HCT116 (cell line): ENCODE results near the gene PRAMEF12. TPM values are rescaled to one million over a fixed set of nuclear protein-coding genes. Genes with fewer than 3 reads are reported as not detected.

Experiments
- ATAC-seq: fragments of 200-7000 bp; cut with Tn5 transposase; 2 replicates; pipeline ENCODE4 v1.9.1; 2020; ENCODE audit warnings: mild to moderate bottlenecking, moderate library complexity
- BruUV-seq: library from RNA; stranded (reverse); fragments of 400-500 nt; replicated peaks from 2 replicates; lab custom pipeline; 2021; lab: Mats Ljungman, UMichigan
- CTCF ChIA-PET: fragments of 300-600 bp; sonication (Branson Sonifier 250); formaldehyde crosslinking; loops from one replicate; lab custom pipeline; 2021; ENCODE audit warnings: antibody characterized with exemption; lab: Charles Lee
- POLR2A ChIA-PET: fragments of 300-600, 350-600 bp; sonication (Branson Sonifier 250); formaldehyde crosslinking; loops from one replicate; lab custom pipeline; 2021; ENCODE audit warnings: antibody characterized with exemption; lab: Charles Lee
- RAD21 ChIA-PET, 2 experiments: fragments of 300-600 bp; sonication (Branson Sonifier 250); formaldehyde crosslinking; loops; one replicate each; lab custom pipeline; 2023; ENCODE audit warnings: low total read pairs in 2 of 2; ENCODE audit not compliant: uncharacterized antibody in 2 of 2, unreplicated experiment in 2 of 2, low non-redundant PET in 1 of 2; lab: Charles Lee
- DNase-seq: peaks from one replicate; pipeline ENCODE4 v3.0.0-alpha.2; 2010; ENCODE audit warnings: low read depth, low spot score
- H2AFZ ChIP-seq: fragments of 200-600 bp; shearing (Covaris generic), sonication (generic); 2 replicates; pipeline ENCODE4 v1.6.1; 2017; ENCODE audit warnings: low read depth, mixed run types, mixed read lengths, antibody characterized with exemption, low read length; ENCODE audit not compliant: poor library complexity, severe bottlenecking
- H3K27ac ChIP-seq: 2 replicates; pipeline ENCODE4 v1.5.1; 2012; ENCODE audit warnings: low read depth, low read length
- H3K27me3 ChIP-seq: fragments of 200-600 bp; sonication (generic); 2 replicates; pipeline ENCODE4 v1.6.1; 2016; ENCODE audit warnings: mixed run types, low read length, mixed read lengths; ENCODE audit not compliant: insufficient read depth
- H3K36me3 ChIP-seq, 2 experiments: fragments of 200-500 bp in 1 of 2; fragments of 200-600 bp in 1 of 2; sonication (Bioruptor generic) in 1 of 2; sonication (generic) in 1 of 2; 2 replicates each; pipeline versions ENCODE4 v1.5.1 to v1.6.1; 2014 to 2016; ENCODE audit warnings: low read length in 2 of 2, inconsistent platforms in 1 of 2, mixed read lengths in 1 of 2, mixed run types in 1 of 2; ENCODE audit not compliant: insufficient read depth in 2 of 2, control insufficient read depth in 1 of 2
- H3K4me1 ChIP-seq, 2 experiments: fragments of 200-600 bp in 1 of 2; sonication (generic) in 1 of 2; 2 replicates each; pipeline versions ENCODE4 v1.5.1 to v1.6.1; 2012 to 2017; ENCODE audit warnings: low read length in 2 of 2, inconsistent platforms in 1 of 2, mild to moderate bottlenecking in 1 of 2, mixed read lengths in 1 of 2, mixed run types in 1 of 2, moderate library complexity in 1 of 2; ENCODE audit not compliant: insufficient read depth in 2 of 2, control insufficient read depth in 1 of 2
- H3K4me2 ChIP-seq: fragments of 200-600 bp; sonication (generic); 2 replicates; pipeline ENCODE4 v1.6.1; 2017; ENCODE audit warnings: mixed run types, low read length, mixed read lengths
- H3K4me3 ChIP-seq, 2 experiments: fragments of 200-600 bp in 1 of 2; sonication (generic) in 1 of 2; replicated peaks in 1 of 2; 2 replicates each; pipeline ENCODE4 v1.5.1; 2011 to 2016; ENCODE audit warnings: low read length in 2 of 2, control low read depth in 1 of 2, low read depth in 1 of 2, mild to moderate bottlenecking in 1 of 2, mixed read lengths in 1 of 2, mixed run types in 1 of 2
- H3K79me2 ChIP-seq: fragments of 200-600 bp; sonication (generic); 2 replicates; pipeline ENCODE4 v1.6.1; 2017; ENCODE audit warnings: mild to moderate bottlenecking, mixed run types, low read length, moderate library complexity, mixed read lengths; ENCODE audit not compliant: insufficient read depth
- H3K9ac ChIP-seq: fragments of 200-600 bp; sonication (generic); 2 replicates; pipeline ENCODE4 v1.6.1; 2016; ENCODE audit warnings: low read length, mixed read lengths
- H3K9me2 ChIP-seq: fragments of 200-600 bp; sonication (generic), shearing (Covaris generic); 2 replicates; pipeline ENCODE4 v1.6.1; 2017; ENCODE audit warnings: mixed run types, mild to moderate bottlenecking, moderate library complexity; ENCODE audit not compliant: insufficient read depth
- H3K9me3 ChIP-seq, 2 experiments: fragments of 200-500 bp in 1 of 2; fragments of 200-600 bp in 1 of 2; sonication (Bioruptor generic) in 1 of 2; sonication (generic) in 1 of 2; 2 replicates each; pipeline ENCODE4 v1.6.1; 2014 to 2017; ENCODE audit warnings: low read length in 2 of 2, mixed read lengths in 2 of 2, inconsistent platforms in 1 of 2, low read depth in 1 of 2, mild to moderate bottlenecking in 1 of 2, mixed run types in 1 of 2, moderate library complexity in 1 of 2; ENCODE audit not compliant: control insufficient read depth in 1 of 2, insufficient read depth in 1 of 2
- H4K20me1 ChIP-seq: fragments of 200-600 bp; sonication (generic), shearing (Covaris generic); 2 replicates; pipeline ENCODE4 v1.6.1; 2017; ENCODE audit warnings: mixed run types, mild to moderate bottlenecking, moderate library complexity; ENCODE audit not compliant: insufficient read depth
- EZH2phosphoT487 ChIP-seq: fragments of 200-600 bp; IDR thresholded peaks from 2 replicates; pipeline ENCODE4 v1.6.1; 2018; ENCODE audit warnings: antibody characterized with exemption, borderline replicate concordance
- MAX ChIP-seq: IDR thresholded peaks from 2 replicates; pipeline ENCODE4 v1.6.1; 2012
- POLR2AphosphoS5 ChIP-seq: IDR thresholded peaks from 2 replicates; pipeline ENCODE4 v1.6.1; 2011; ENCODE audit warnings: mild to moderate bottlenecking, low read depth, low read length, moderate library complexity
- REST ChIP-seq: IDR thresholded peaks from 2 replicates; pipeline ENCODE4 v1.6.1; 2012; ENCODE audit warnings: low read depth
- SP1 ChIP-seq: IDR thresholded peaks from 2 replicates; pipeline ENCODE4 v1.6.1; 2012; ENCODE audit warnings: low read depth
- SRF ChIP-seq: IDR thresholded peaks from 2 replicates; pipeline ENCODE4 v1.6.1; 2012; ENCODE audit warnings: low read depth
- TCF7L2 ChIP-seq: IDR thresholded peaks from 2 replicates; pipeline ENCODE4 v1.7.0; 2011; ENCODE audit warnings: borderline replicate concordance, inconsistent platforms; ENCODE audit not compliant: insufficient read depth, insufficient read length; ENCODE audit errors: extremely low read depth
- ZFX ChIP-seq: fragments of 450-650 bp; IDR thresholded peaks from 2 replicates; pipeline ENCODE4 v1.6.1; 2017
- intact Hi-C: fragments of 100-400 bp; cut with micrococcal nuclease; formaldehyde crosslinking; loops from 2 replicates; pipeline ENCODE4 v1.10.0; 2022
- total RNA-seq: library from RNA; stranded (reverse); gene quantifications from one replicate; pipeline ENCODE4 v1.2.1, GENCODE V29; 2021; ENCODE audit not compliant: unreplicated experiment

Gene PRAMEF12
- total RNA-seq, 1 experiment from 2014 or later: not detected

GRCh38 chr1:12776801-12777557 is 3.4 kb downstream of the PRAMEF12 start:
- no TSS peak for BruUV-seq
- H3K4me2 ChIP-seq: no peak overlapping the region
- no peaks in the 10 kb centered on the region for H4K20me1 ChIP-seq
- H3K36me3 ChIP-seq: no peaks in the 10 kb centered on the region
- no peaks in the 10 kb centered on the region for H3K27me3 ChIP-seq
- H3K9ac ChIP-seq: no peak overlapping the region
- CTCF ChIA-PET: no interaction called here
- H3K9me2 ChIP-seq: no peaks in the 10 kb centered on the region
- DNase-seq (no peak), ATAC-seq (no peak)
- intact Hi-C loops: loop anchor here (5.0 to 10.0 kb wide), 2 partner anchors 465 to 502 kb away; no protein-coding TSS in a partner anchor
- RAD21 ChIA-PET: no interaction called here
- TF ChIP-seq MAX (no peak), SP1 (no peak), EZH2phosphoT487 (no peak), REST (no peak), SRF (no peak), TCF7L2 (no peak), ZFX (no peak), POLR2AphosphoS5 (no peak)
- H3K27ac ChIP-seq: no peak overlapping the region
- no peak overlapping the region for H3K4me3 ChIP-seq
- H3K79me2 ChIP-seq: no peaks in the 10 kb centered on the region
- no peaks in the 10 kb centered on the region for H3K4me1 ChIP-seq
- no peaks in the 10 kb centered on the region for H3K9me3 ChIP-seq
- POLR2A ChIA-PET: no interaction called here
- no peak overlapping the region for H2AFZ ChIP-seq
